ENCODE measurements around the gene MGARP.

GRCh38 chr4:139247241-139247640 lies 32.8 kb downstream of the MGARP start:
- TF ChIP-seq CTCF (IDR thresholded peaks at IDR 0.05): no peak
- no peak for TF ChIP-seq POLR2A (IDR thresholded peaks at IDR 0.05)

All from testis (tissue), 2 donors.